ENCODE data around the gene DNAJC10. TPM values are rescaled to one million over a fixed set of nuclear protein-coding genes. Genes with fewer than 3 reads are reported as not detected.

The DNAJC10 gene
- total and polyA plus RNA-seq, 9 of the 15 experiments (the other 6 are each of a cell fraction or from before 2014, with no cell fraction given), result 9.8 to 77.7 (median 57.3) TPM

DNA sequence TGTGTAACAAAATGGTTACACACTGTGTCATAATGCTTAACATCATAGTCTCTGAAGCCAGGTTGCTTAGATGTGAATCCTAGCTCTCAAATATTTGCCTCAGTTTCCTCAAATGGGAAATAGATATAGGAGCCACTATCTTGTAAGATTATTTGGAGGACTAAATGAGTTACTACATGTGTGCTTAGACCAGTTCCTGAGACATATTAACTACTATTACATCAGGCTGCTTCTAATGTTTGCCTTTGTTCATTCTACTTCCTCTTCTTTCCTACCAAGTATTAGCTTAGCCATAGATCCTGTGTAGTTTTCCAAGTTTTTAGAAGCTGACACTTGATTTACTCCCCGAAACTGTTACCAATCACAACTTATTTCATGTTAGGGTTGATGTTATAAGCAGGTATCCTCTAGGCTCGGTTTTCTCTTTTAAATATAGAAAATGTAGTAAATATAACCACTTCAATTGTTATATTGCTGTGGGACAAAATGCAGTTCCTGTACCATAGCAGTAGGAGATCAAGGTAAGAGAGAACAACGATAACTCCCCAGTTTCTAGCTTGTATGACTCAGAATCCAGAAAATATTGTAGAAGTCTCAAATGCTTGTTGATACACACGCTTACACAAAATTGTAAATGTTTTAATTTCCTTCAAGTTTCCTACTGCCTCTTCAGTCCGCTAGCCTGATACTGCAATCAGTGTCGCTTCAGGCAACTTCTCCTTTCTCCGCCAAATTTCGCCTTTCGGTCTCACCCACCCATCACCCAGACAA, 751 bp upstream of the DNAJC10 start (continued):
- TF ChIP-seq ZNF318 (IDR thresholded peaks at IDR 0.05; ENCODE audit: borderline replicate concordance in 1 of 2, low read depth in 1 of 2), result 0 out of 4 replicates have a peak, but pooled peaks of 1 of the 2 experiments have one; percentile 64
- TF ChIP-seq THRAP3 (IDR thresholded peaks at IDR 0.05; ENCODE audit: borderline replicate concordance), result peak; percentile 39; the same call in 1 of the 2 replicates
- no peak for TF ChIP-seq FOXK1 (CRISPR knock-in tag; IDR thresholded peaks at IDR 0.05; ENCODE audit: borderline replicate concordance)
- TF ChIP-seq HBP1 (CRISPR knock-in tag; IDR thresholded peaks at IDR 0.05), result peak; percentile 74; the same call in 1 of the 2 replicates
- TF ChIP-seq, protein P1, sequence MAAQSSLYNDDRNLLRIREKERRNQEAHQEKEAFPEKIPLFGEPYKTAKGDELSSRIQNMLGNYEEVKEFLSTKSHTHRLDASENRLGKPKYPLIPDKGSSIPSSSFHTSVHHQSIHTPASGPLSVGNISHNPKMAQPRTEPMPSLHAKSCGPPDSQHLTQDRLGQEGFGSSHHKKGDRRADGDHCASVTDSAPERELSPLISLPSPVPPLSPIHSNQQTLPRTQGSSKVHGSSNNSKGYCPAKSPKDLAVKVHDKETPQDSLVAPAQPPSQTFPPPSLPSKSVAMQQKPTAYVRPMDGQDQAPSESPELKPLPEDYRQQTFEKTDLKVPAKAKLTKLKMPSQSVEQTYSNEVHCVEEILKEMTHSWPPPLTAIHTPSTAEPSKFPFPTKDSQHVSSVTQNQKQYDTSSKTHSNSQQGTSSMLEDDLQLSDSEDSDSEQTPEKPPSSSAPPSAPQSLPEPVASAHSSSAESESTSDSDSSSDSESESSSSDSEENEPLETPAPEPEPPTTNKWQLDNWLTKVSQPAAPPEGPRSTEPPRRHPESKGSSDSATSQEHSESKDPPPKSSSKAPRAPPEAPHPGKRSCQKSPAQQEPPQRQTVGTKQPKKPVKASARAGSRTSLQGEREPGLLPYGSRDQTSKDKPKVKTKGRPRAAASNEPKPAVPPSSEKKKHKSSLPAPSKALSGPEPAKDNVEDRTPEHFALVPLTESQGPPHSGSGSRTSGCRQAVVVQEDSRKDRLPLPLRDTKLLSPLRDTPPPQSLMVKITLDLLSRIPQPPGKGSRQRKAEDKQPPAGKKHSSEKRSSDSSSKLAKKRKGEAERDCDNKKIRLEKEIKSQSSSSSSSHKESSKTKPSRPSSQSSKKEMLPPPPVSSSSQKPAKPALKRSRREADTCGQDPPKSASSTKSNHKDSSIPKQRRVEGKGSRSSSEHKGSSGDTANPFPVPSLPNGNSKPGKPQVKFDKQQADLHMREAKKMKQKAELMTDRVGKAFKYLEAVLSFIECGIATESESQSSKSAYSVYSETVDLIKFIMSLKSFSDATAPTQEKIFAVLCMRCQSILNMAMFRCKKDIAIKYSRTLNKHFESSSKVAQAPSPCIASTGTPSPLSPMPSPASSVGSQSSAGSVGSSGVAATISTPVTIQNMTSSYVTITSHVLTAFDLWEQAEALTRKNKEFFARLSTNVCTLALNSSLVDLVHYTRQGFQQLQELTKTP (IDR thresholded peaks at IDR 0.05; ENCODE audit: low read depth in 1 of 2, partially characterized antibody in 2 of 2), result no peak
- TF ChIP-seq, protein P2, sequence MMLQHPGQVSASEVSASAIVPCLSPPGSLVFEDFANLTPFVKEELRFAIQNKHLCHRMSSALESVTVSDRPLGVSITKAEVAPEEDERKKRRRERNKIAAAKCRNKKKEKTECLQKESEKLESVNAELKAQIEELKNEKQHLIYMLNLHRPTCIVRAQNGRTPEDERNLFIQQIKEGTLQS (IDR thresholded peaks at IDR 0.05), result peak; percentile 27; the same call in 1 of the 2 replicates
- TF ChIP-seq, protein P2 (CRISPR knock-in tag; conservative IDR thresholded peaks at IDR 0.05), result no peak
